ENCODE results near the gene CYTH1.

DNA sequence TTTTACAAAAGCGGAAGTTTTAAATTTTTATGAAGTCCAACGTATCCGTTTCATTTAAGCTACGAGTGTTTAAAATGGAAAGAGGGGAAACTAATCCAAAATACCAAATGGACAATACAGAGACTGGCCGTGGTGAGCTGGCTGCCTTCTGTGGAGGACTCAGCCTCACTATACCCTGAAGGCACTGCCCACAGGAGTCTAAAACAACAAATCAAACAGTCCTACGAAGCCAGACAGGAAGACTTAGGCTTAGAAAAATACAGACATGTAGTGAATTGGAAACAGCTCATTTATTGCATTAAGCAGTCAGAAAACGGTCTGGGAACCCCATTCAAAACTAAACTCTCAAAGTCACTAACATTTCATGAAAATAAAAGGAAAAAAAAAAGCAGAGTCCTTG lies 75.1 kb downstream of the CYTH1 start:
- TF ChIP-seq MAX (IDR thresholded peaks at IDR 0.05): no peak
- no peak for TF ChIP-seq GABPA (IDR thresholded peaks at IDR 0.05 in 1 of 2, conservative IDR thresholded peaks at IDR 0.05 in 1 of 2)
- TF ChIP-seq, protein P1, sequence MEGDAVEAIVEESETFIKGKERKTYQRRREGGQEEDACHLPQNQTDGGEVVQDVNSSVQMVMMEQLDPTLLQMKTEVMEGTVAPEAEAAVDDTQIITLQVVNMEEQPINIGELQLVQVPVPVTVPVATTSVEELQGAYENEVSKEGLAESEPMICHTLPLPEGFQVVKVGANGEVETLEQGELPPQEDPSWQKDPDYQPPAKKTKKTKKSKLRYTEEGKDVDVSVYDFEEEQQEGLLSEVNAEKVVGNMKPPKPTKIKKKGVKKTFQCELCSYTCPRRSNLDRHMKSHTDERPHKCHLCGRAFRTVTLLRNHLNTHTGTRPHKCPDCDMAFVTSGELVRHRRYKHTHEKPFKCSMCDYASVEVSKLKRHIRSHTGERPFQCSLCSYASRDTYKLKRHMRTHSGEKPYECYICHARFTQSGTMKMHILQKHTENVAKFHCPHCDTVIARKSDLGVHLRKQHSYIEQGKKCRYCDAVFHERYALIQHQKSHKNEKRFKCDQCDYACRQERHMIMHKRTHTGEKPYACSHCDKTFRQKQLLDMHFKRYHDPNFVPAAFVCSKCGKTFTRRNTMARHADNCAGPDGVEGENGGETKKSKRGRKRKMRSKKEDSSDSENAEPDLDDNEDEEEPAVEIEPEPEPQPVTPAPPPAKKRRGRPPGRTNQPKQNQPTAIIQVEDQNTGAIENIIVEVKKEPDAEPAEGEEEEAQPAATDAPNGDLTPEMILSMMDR (IDR thresholded peaks at IDR 0.05; ENCODE audit: low read depth, low read length, missing input control): no peak
- TF ChIP-seq, protein P2, sequence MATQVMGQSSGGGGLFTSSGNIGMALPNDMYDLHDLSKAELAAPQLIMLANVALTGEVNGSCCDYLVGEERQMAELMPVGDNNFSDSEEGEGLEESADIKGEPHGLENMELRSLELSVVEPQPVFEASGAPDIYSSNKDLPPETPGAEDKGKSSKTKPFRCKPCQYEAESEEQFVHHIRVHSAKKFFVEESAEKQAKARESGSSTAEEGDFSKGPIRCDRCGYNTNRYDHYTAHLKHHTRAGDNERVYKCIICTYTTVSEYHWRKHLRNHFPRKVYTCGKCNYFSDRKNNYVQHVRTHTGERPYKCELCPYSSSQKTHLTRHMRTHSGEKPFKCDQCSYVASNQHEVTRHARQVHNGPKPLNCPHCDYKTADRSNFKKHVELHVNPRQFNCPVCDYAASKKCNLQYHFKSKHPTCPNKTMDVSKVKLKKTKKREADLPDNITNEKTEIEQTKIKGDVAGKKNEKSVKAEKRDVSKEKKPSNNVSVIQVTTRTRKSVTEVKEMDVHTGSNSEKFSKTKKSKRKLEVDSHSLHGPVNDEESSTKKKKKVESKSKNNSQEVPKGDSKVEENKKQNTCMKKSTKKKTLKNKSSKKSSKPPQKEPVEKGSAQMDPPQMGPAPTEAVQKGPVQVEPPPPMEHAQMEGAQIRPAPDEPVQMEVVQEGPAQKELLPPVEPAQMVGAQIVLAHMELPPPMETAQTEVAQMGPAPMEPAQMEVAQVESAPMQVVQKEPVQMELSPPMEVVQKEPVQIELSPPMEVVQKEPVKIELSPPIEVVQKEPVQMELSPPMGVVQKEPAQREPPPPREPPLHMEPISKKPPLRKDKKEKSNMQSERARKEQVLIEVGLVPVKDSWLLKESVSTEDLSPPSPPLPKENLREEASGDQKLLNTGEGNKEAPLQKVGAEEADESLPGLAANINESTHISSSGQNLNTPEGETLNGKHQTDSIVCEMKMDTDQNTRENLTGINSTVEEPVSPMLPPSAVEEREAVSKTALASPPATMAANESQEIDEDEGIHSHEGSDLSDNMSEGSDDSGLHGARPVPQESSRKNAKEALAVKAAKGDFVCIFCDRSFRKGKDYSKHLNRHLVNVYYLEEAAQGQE (IDR thresholded peaks at IDR 0.05): no peak
- TF ChIP-seq ATF3 (IDR thresholded peaks at IDR 0.05): no peak
- no peak for TF ChIP-seq RAD21 (IDR thresholded peaks at IDR 0.05)
- no peak for TF ChIP-seq SP1 (IDR thresholded peaks at IDR 0.05)
- no peak for TF ChIP-seq FOXA1 (IDR thresholded peaks at IDR 0.05)
- no peak for TF ChIP-seq YY1 (IDR thresholded peaks at IDR 0.05)
- TF ChIP-seq TAF1 (conservative IDR thresholded peaks at IDR 0.05): no peak
- TF ChIP-seq EGR1 (IDR thresholded peaks at IDR 0.05; ENCODE audit: low read depth in 2 of 2): no peak
- TF ChIP-seq ZBTB33 (IDR thresholded peaks at IDR 0.05): no peak
